ENCODE measurements around the gene NUDT8. TPM values are rescaled to one million over a fixed set of nuclear protein-coding genes. Genes with fewer than 3 reads are reported as not detected.

The NUDT8 gene
- total and polyA plus RNA-seq, 9 of the 15 experiments (the other 6 are each of a cell fraction or from before 2014, with no cell fraction given), result 0.23 to 27.8 (median 5.0) TPM

- TF ChIP-seq REST (IDR thresholded peaks at IDR 0.05; ENCODE audit: borderline replicate concordance) (peak; percentile 32; the same call in 1 of the 2 replicates), REST (CRISPR knock-in tag; IDR thresholded peaks at IDR 0.05; ENCODE audit: low read depth) (no peak)
- TF ChIP-seq, protein P1, sequence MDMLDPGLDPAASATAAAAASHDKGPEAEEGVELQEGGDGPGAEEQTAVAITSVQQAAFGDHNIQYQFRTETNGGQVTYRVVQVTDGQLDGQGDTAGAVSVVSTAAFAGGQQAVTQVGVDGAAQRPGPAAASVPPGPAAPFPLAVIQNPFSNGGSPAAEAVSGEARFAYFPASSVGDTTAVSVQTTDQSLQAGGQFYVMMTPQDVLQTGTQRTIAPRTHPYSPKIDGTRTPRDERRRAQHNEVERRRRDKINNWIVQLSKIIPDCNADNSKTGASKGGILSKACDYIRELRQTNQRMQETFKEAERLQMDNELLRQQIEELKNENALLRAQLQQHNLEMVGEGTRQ (CRISPR knock-in tag; IDR thresholded peaks at IDR 0.05), result no peak
Observed at GRCh38 chr11:67665541-67666302, 36.0 kb upstream of the NUDT8 start (continued).

Data from K562 (cell line).